GM18867 (cell line): Measurements from ENCODE around the gene OR5H2.

Experiments
- ATAC-seq: cut with Tn5 transposase; IDR thresholded peaks from one replicate; pipeline ENCODE4 v1.9.1; 2021; ENCODE audit warnings: mild to moderate bottlenecking, moderate library complexity; ENCODE audit not compliant: unreplicated experiment

Gene OR5H2

DNA sequence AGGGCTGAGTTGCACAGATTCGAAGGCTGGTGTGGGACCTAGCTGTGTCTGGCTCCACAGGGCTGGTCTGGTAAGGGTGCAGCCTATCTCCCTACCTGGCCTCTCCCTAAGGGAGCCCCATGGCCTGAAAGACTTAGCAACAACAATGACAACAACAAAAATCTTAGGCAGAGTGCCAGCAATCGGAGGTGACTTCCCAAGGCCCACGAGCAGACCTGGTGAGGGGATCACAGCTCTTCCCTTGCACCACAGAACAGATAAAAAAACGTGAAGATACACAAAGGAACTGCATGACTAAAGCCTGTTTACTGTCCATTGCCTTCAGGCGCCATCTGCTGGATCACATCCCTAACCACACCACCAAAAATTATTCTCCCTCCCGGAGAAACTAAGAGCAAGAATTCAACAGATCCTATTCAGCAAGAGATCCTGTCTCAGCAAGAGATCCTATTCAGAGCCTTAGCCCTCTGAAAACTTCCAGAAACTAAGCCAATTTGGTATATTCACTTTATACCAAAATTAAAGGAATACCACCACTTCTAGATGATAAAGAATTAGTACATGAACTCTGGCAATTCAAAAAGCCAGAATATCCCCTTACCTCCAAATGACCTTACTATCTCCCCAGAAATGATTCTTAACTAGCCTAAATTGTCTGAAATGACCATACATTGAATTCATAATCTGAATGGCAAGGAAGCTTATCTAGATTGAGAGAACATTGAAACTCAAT lies 47.3 kb downstream of the OR5H2 start:
- peak; percentile 58 for ATAC-seq

DNA sequence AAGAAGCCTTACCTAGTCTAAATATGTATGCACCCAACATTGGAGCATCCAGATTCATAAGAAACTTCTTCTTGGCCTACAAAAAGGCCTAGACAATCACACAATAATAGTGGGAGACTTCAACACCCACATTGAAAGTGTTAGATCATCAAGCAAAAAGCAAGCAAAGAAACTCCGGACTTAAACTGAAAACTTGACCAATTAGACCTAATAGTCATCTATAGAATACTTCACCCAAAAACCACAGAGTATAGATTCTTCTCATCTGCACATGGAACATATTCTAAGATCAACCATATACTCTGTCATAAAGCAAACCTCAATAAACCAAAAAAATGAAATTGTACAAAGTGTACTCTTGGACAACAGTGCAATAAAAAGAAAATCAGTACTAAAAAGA lies 49.0 kb downstream of the OR5H2 start:
- ATAC-seq: peak; percentile 48
